Brain microvascular endothelial cell (primary cell): ENCODE measurements around the gene FAM20A.

Source experiments
- DNase-seq: peaks from one replicate; pipeline ENCODE4 v3.0.0-alpha.2; 2020
- H3K27ac ChIP-seq: fragments of 250-450 bp; sonication (Bioruptor Pico); 2 replicates; pipeline ENCODE4 v1.5.1; 2020; ENCODE audit warnings: mild to moderate bottlenecking, moderate library complexity
- H3K27me3 ChIP-seq: fragments of 250-450 bp; sonication (Bioruptor Pico); replicated peaks from 2 replicates; pipeline ENCODE4 v1.5.1; 2020; ENCODE audit warnings: mild to moderate bottlenecking
- H3K36me3 ChIP-seq: fragments of 250-450 bp; sonication (Bioruptor Pico); replicated peaks from 2 replicates; pipeline ENCODE4 v1.5.1; 2020; ENCODE audit warnings: mild to moderate bottlenecking
- H3K4me3 ChIP-seq: 2 replicates; pipeline ENCODE4 v1.5.1; 2011; ENCODE audit warnings: low read depth, mild to moderate bottlenecking, control low read depth, low read length, moderate library complexity
- in situ Hi-C: cut with HindIII; loops from 2 replicates; pipeline ENCODE4 v1.10.0; 2017; ENCODE audit warnings: low sequenced_read_pairs, low pct_ligation_motif_present
- TF ChIP-seq, protein P1 (sequence below): IDR thresholded peaks from 2 replicates; pipeline ENCODE4 v1.5.1; 2011; ENCODE audit warnings: low read depth, mild to moderate bottlenecking, moderate library complexity, low read length, control low read depth, inconsistent platforms; ENCODE audit errors: missing control alignments

FAM20A gene

DNA sequence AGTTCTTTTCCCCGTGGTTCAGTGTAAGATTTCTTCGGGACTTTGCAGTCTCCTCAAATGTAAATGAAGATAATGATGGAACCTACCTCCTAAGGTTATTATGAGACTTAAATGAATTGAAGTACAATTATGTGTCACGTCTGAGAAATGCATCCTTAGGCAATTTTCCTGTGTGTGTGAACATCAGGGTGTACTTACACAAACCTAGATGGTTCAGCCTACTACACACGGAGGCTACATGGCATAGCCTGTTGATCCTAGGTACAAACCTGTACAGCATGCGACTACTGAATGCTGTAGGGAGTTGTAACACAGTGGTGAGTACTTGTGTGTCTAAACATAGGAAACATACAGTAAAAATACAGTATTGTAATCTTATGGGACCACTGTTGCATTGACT, 1.1 kb upstream of the FAM20A start:
- in situ Hi-C loops = no loop called here
- TF ChIP-seq, protein P1, sequence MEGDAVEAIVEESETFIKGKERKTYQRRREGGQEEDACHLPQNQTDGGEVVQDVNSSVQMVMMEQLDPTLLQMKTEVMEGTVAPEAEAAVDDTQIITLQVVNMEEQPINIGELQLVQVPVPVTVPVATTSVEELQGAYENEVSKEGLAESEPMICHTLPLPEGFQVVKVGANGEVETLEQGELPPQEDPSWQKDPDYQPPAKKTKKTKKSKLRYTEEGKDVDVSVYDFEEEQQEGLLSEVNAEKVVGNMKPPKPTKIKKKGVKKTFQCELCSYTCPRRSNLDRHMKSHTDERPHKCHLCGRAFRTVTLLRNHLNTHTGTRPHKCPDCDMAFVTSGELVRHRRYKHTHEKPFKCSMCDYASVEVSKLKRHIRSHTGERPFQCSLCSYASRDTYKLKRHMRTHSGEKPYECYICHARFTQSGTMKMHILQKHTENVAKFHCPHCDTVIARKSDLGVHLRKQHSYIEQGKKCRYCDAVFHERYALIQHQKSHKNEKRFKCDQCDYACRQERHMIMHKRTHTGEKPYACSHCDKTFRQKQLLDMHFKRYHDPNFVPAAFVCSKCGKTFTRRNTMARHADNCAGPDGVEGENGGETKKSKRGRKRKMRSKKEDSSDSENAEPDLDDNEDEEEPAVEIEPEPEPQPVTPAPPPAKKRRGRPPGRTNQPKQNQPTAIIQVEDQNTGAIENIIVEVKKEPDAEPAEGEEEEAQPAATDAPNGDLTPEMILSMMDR = no peak
- H3K4me3 ChIP-seq = no peak overlapping the region
- peaks cover 33% of the 10 kb centered on the region for H3K27me3 ChIP-seq
- no peak overlapping the region for H3K27ac ChIP-seq
- no peak for DNase-seq
- no peaks in the 10 kb centered on the region for H3K36me3 ChIP-seq

- Histone ChIP-seq H3K36me3 (no peaks in the 10 kb centered on the region), H3K27me3 (peaks cover 33% of the 10 kb centered on the region), H3K4me3 (no peak overlapping the region), H3K27ac (no peak overlapping the region)
- in situ Hi-C loops = no loop called here
- DNase-seq = no peak
- TF ChIP-seq, protein P1 = no peak
Measured at GRCh38 chr17:68601565-68602288, 560 bp upstream of the FAM20A start.

DNA sequence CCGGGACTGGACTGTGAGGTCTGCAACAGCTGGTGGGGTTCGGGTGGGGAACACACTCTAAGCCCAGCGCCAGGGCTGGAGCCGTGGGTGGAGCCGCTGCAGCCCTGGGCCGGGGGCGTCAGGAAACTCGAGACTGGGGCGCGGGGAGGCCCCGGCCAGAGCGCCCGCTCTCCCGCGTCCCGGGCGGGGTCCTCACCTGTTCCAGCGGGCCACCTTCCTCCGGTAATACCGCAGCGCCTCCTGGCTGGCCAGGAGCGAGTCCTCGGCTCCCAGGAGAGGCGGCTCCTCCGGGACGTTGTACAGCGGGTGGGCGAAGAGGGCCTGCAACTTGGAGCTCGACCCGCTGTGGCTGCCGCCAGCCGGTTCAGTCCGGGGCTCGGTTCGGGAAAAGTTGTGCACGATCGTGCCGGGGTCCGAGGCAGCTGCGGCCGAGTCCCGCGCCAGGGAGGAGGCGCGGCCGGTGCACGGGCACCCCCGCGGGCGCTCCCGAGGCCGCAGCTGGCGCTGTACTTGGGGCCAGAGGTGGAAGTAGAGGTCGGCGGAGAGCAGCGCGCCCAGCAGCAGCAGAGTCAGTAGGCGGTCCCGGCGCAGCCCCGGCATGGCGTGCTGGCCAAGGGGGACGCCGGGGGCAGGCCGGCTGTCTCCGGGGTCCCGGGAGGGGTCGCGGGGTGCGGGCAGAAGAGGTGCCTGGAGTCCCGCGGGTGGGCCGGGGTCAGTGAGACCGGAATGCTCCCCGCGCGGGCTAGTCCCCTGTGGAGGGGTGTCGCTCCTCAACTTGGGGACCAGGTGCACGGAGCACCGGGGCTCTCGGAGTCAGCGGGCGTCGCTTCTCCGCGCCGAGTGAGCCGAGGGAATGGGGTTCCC, 868 bp downstream of the FAM20A start:
- H3K27ac ChIP-seq = no peak overlapping the region
- peak overlapping the region; percentile 38 for H3K4me3 ChIP-seq
- no peak for DNase-seq
- H3K36me3 ChIP-seq = no peaks in the 10 kb centered on the region
- in situ Hi-C loops = no loop called here
- TF ChIP-seq, protein P1 = peak; percentile 23
- H3K27me3 ChIP-seq = peaks cover 33% of the 10 kb centered on the region

DNA sequence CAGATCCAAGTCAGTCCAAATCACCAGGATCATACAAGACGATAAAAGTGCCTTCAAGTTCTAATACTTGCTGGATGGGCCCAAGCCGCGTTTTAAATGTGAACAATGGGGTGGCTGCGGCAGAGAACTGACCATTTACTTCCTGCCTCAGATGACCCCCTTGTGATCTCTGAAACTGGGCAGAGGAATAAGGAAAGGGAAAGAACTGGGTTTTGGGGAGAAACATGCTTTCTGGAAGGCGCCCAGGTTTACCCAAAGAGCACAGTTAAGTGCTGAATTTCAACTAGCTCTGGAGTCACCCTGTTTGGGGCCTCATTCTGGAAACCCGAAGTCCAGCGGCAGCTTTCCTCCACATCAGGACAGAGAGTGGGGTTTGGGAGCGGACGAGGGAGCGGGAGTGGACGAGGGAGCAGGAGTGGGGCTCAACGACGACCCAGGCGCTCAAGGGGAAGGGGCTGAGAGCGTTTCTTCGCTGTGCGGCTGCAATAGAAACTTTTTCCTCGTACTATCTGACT, 1.6 kb downstream of the FAM20A start:
- H3K27me3 ChIP-seq = peaks cover 33% of the 10 kb centered on the region
- TF ChIP-seq, protein P1 = no peak
- in situ Hi-C loops = no loop called here
- no peaks in the 10 kb centered on the region for H3K36me3 ChIP-seq
- no peak overlapping the region for H3K27ac ChIP-seq
- no peak for DNase-seq
- H3K4me3 ChIP-seq = no peak overlapping the region

DNA sequence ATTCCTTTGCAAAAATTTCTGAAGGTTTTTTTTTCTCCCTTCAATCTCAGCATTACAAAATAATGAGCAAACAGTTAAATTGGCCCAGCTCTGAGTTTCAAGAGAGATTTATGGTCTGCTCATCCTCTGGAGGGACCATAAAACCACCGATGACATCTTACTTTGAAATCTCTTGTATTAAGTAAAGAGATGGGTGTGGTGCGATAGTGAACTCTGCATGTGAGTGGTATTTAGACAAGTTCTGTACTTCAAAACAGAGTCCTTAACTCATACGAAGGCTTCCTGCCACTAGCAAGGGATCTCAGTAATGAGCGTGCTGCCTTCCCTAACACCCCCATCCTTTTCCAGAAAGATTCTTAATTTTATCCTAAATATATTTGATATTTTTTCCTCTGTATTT, 2.1 kb downstream of the FAM20A start:
- H3K27me3 ChIP-seq = peaks cover 33% of the 10 kb centered on the region
- no peak overlapping the region for H3K4me3 ChIP-seq
- TF ChIP-seq, protein P1 = no peak

More for the DNA sequence above, 2.1 kb downstream of the FAM20A start:
- DNase-seq = no peak
- H3K27ac ChIP-seq = no peak overlapping the region
- in situ Hi-C loops = no loop called here
- no peaks in the 10 kb centered on the region for H3K36me3 ChIP-seq
